Non-pigmented ciliary epithelial cell (primary cell): ENCODE data around the gene ALDOA.

Experiments used
- DNase-seq: peaks from one replicate; pipeline ENCODE4 v3.0.0-alpha.2; 2010; ENCODE audit warnings: low read depth

Gene ALDOA

DNA sequence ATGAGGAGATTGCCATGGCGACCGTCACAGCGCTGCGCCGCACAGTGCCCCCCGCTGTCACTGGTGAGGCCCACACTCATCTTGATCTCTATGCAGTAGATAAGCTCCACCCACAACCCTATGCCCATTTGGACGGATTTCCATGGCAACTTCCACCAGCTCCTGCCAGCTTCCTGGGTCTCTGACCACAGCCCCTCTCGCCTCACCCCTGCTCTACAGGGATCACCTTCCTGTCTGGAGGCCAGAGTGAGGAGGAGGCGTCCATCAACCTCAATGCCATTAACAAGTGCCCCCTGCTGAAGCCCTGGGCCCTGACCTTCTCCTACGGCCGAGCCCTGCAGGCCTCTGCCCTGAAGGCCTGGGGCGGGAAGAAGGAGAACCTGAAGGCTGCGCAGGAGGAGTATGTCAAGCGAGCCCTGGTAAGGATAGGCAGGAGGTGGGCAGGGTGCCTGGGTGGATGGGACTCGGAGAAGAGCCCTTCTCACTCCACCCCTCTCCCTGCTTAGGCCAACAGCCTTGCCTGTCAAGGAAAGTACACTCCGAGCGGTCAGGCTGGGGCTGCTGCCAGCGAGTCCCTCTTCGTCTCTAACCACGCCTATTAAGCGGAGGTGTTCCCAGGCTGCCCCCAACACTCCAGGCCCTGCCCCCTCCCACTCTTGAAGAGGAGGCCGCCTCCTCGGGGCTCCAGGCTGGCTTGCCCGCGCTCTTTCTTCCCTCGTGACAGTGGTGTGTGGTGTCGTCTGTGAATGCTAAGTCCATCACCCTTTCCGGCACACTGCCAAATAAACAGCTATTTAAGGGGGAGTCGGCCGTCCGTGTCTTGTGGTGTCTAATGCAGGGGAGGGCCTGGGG lies 4.3 kb downstream of the ALDOA start:
- DNase-seq, result no peak

DNA sequence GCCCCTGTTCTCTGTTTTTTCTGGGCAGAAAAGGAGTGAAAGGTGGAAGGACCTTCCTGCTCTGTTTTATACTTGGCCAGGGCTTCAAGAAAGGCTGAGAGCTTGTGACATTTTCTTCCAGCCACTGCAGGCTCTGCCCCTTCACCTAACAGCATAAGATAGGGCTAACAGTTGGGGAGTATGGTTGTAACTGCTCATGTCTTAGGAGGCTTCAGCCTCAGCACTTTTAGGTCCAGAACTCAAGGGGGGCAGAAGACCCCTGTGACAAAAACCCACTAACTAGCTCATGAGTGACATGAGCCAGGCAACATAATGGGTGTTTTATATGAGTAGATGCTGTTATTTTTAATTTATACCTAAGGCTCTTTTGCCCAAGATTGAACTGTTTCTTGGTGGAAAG lies 4.9 kb downstream of the ALDOA start:
- DNase-seq, result no peak

DNA sequence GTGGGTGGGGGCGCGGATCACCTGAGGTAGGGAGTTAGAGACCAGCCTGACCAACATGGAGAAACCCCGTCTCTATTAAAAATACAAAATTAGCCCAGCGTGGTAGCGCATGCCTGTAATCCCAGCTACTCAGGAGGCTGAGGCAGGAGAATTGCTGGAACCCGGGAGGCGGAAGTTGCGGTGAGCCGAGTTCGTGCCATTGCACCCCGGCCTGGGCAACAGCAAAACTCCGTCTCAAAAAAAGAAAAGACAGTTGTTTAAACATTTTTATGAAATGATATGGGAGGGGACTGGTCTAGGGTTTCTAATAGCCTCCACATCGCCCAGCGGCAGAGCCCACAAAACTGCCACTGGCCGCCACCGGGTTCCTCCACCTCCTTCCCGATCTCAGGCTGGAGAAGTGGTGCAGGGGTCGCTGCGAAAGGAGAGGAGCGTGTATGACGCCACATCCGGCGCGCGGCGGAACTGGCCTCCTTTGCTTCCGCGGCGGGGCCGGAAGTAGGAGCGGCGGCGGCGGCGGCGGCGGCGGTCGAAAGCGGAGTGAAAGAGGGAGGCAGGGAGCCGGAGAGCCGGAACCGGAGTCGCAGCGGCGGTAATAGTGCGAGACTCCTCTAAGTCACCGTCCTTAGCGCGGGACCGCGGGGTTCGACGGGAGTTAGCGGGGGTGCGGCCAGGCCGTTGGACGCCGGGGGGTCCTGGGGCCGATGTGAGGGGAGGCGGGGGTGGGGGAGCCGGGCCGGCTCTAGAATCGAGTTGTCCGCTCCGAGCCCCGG lies 10.1 kb downstream of the ALDOA start, which contains the start of gene PPP4C:
PPP4C (plus strand) TSS at position 492 of the 773 bp plus-strand sequence. CDS start 384 bp downstream, outside the sequence.
- no peak for DNase-seq

DNA sequence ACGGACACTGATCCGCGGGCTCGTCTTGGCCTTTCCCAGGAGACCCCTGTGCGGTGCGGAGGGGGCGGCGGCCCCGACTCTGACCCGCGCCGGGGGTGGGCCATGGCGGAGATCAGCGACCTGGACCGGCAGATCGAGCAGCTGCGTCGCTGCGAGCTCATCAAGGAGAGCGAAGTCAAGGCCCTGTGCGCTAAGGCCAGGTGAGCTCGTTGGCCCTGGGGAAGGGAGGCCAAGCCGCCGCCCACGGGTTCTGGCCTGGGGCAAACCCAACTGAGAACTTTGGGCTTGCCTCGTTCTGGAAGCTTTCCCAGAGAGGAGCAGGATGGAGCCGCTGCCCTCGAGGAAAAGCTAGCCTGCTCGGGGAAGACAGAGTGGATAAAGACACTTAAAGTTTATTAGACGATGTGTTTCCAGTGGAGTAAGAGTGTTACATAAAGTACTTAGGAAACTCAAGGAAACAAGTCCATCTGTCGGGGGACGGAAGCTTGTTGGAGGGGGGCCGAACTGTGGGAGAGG lies 10.8 kb downstream of the ALDOA start:
- no peak for DNase-seq

DNA sequence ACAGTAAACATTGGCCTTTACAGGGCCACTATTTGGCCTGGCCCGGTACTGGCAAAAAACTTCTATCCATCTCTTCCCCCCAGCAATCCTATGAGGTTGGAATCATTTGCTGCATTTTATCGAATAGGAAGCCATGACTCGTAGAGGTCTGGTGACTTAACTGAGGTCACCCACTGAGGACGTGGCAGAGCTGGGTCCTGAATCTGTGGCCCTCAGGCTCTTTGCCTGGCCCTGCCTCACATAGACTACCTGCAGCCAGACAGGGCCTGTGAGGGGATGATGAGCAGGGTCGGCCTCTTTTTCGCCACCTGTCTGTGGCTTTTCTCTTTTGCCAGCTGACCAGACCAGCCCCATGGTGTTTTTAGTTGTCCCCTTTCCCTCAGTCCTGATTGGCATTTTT lies 12.1 kb downstream of the ALDOA start:
- no peak for DNase-seq

DNA sequence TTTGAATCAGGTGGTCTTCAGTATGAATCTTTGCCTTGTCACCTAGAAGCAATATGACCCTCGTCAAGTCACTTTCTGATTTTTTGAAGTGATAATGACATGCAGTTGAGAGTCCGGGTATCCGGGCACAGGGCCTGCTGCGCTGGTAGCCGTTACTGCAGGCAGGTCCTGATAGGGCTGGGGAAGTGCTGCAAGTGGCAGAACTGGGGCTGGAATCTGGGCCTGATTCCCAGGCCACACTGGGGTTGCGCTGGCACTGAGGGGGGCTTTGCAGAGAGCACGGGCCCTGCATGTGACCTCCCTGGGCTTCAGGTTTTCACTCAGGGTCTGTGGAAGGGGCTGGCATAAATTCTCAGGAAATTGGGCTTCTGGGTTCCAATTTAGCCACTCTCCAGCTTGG lies 13.2 kb downstream of the ALDOA start:
- no peak for DNase-seq

DNA sequence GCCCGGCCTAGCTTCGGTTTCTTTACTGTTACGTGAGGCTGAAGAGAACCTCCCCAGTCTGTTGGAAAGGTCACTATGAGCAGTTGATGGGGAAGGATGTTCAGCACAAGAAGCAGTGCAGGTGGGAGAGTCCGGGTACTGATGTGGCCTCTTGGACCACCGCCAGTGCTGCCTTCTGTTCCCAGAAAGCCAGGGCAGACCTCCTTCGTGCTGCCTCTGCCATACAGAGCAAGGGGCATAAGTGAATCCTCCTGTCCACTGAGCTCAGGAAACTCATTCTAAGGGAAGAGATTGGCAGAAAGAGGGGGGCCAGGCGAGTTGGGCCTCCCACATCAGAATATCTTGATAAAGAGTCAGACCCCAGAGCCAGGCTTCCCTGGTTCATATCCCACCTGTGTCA lies 13.9 kb downstream of the ALDOA start:
- no peak for DNase-seq

DNA sequence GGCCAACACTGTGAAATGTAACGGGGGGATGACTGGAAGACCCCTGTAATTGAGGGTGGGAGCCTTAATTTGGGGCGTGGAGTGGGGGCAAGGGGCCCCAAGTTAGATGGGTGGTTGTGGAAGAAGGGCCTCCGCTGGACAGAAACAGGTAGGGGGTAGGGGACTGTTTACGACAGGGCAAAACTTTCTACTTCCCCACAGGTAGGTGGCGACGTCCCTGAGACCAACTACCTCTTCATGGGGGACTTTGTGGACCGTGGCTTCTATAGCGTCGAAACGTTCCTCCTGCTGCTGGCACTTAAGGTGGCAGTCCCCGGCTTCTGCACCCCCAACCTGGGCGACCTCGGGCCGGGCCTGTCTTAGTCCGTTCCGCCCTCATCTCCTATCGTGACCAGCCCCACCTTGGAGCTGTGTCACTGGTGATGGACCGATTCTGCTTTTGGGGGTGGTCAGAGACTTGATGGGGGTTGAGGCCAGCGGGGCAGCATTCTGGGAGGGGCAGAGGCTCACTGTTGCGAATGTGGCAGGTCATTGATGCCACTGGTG lies 17.1 kb downstream of the ALDOA start:
- no peak for DNase-seq

DNA sequence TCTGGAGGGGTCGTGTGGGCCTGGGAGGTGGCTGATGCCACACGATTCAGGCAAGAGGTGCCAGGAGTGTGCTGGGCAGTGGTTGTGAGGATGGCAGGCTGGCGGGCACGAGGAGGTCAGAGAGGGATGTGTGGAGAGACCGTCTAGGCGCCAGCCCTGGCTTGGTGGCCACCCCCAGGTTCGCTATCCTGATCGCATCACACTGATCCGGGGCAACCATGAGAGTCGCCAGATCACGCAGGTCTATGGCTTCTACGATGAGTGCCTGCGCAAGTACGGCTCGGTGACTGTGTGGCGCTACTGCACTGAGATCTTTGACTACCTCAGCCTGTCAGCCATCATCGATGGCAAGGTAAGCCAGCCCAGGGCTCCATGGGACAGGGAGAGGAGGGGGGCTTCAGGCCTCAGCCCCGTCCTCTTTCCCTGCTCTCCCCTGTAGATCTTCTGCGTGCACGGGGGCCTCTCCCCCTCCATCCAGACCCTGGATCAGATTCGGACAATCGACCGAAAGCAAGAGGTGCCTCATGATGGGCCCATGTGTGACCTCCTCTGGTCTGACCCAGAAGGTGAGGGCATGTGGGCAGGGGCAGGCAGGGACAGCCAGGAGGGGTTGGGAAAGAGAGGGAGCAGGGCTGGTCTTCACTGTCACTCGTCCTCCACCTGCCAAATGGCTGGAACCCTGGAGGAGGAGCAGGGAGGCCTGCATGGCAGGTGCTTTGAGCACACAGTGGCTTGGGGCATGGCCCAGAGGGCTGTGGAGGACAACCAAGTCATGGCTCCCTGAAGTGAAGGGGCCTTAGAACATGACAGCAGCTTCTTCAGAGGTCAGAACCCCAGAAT lies 17.9 kb downstream of the ALDOA start:
- DNase-seq, result no peak

DNA sequence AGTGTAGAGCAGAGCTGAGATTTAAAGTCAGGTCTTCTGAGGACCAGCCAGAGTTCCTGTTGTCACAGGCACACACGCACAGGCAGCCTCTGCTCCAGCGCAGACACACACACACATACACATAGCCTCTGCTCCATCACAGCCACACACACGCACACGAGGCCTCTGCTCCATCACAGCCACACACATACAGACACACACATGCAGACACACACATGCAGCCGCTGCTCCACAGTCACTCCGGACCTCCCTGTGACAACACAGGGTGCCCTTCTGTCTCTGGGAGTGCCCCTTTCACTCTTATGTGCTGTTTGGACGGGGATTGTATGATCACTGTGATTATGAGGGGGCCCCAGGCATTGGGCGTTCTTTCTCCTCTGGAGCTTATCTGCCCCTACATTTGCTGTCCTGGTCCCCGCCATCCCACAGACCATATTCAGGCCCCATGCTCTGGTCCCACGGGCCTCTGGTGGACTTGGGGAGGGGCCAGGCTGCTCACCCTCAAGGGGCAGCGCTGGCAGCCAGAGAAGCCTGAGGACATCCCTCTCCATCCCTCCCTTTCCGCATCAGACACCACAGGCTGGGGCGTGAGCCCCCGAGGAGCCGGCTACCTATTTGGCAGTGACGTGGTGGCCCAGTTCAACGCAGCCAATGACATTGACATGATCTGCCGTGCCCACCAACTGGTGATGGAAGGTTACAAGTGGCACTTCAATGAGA lies 18.7 kb downstream of the ALDOA start:
- DNase-seq, result no peak

DNA sequence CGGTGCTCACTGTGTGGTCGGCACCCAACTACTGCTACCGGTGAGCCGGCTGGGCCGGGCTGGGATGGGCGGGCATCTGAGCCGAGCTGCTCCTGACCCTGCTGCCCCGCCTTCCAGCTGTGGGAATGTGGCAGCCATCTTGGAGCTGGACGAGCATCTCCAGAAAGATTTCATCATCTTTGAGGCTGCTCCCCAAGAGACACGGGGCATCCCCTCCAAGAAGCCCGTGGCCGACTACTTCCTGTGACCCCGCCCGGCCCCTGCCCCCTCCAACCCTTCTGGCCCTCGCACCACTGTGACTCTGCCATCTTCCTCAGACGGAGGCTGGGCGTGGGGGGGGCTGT lies 19.2 kb downstream of the ALDOA start:
- DNase-seq, result no peak

DNA sequence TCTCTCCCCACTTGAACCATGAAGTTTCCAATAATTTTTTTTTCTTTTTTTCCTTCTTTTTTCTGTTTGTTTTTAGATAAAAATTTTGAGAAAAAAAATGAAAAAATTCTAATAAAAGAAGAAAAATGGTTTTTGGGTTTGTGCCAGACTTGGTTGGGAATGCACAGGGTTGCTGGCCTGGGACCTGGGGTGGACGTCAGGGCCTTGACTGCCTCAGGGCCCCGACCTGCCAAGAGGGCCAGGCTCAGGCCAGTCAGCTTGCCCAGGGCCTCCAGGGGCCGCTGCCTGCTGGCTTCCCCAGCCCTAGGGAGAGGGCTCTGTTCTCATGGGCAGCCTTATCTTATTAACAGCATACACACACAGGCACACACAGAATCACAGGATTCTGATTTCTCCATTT lies 19.7 kb downstream of the ALDOA start:
- DNase-seq, result no peak

DNA sequence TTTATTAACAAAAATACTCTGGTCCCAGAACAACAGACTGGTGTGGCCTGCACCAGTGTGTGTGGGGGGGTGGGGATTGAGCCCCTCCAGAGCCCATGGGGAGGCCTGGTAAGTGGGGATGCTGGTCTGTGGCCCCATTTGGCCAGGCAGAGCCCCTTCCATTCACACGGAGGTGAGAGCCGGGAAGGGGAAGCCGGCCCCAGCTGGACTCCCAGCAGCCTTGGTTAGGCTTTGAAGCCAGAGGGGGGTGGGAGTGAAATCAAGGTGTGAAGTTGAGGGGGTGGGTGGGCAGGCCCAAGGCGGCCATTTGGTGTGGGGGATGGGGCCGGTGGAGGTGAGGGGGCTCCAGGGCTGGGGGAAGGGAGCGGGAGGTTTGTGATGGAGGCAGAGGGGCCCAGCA lies 20.3 kb downstream of the ALDOA start:
- no peak for DNase-seq

DNA sequence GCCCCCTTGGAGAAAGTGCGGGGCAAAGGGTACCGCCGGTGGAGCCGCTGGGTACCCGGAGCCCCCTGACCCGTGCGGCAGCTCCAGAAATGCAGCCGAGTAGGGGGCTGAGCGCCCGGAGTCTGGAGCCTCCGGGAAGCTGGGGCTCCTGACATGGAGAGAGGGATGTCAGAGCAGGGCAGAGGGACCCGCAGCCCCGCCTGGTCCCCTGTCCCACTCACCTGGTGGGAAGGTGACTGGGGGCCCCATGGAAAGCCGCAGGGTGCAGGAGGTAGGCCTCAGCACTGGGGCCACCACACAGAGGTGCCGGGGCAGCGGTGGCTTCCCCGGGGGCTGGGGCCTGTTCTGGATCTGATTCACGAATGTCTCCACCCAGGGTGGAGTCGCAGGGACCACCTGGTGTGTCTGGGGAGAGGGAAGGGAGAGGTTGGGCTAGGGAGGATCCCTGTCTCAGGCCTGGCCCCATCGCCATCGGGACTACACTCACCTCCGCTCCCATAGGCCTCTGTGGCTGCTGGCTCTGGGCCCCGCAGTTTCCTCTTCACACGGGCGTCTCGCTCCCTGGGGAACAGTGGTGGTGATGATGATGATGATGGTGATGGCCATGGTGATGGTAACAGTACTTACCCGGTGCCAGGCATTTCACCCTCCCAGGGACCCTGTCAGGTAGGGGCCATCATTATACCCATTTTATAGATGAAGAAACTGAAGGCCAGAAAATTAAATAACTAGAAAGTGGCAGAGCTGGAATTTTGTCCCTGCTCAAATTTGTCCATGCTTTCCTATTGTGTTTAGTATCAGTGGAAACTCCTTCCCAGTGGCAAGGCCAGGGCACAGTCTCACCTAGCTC lies 21.0 kb downstream of the ALDOA start:
- DNase-seq, result no peak

DNA sequence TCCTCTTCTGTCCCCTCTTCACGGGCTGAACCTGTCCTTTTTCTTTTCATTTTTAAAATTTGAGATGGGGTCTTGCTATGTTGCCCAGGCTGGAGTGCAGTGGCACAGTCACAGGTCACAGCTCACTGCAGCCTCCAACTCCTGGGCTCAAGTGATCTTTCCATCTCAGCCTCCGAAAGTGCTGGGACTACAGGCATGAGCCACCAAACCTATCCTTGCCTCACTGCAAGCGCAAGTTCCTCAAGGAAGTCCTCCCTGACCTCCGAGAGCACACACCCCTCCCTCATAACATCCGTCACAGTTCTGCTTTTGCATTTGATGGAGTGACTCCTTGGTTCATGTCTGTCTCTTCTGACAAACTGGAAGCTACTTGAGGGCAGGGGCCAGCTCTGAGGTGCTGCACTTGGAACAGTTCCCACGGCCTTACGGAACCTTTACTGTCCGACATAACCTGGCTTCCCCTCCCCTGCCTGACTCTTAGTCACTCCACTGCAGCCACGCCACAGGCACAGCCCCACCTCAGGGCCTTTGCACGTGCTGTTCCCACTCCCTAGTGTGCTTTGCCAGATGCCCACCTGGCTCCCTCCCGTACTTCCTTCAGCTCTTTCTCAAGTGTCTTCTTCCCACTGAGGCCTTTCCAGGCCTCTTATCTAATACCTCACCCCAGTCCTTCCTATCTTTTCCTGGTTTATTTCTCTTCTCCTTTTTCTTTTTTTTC lies 21.8 kb downstream of the ALDOA start:
- no peak for DNase-seq

DNA sequence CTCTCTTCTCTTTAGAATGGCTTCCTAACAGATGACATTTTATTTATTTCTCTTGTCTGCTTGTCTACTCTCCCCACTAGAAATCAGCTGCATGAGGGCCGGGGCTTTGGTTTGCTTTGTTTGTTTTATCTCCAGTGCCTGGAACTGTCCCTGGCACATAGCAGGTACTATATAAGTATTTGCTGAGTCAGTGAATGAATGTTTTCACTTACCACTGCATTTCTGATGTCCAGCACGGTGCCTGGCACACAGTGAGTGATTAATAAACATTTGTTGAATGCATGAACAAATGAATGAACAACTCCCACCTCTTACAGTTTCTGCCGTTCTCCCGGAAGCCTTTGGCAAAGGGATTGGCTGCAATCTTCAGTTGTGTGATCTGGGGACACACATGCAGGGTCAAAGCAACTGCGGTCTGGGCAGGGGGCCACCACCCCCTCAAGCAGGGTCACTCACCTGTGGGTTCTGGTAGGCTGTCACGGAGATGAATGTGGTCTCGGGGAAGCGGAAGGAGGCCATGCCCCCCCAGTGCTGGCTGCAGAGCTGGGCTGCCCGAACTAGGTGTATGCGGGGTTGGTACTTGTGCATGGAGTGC lies 22.8 kb downstream of the ALDOA start:
- DNase-seq, result no peak

DNA sequence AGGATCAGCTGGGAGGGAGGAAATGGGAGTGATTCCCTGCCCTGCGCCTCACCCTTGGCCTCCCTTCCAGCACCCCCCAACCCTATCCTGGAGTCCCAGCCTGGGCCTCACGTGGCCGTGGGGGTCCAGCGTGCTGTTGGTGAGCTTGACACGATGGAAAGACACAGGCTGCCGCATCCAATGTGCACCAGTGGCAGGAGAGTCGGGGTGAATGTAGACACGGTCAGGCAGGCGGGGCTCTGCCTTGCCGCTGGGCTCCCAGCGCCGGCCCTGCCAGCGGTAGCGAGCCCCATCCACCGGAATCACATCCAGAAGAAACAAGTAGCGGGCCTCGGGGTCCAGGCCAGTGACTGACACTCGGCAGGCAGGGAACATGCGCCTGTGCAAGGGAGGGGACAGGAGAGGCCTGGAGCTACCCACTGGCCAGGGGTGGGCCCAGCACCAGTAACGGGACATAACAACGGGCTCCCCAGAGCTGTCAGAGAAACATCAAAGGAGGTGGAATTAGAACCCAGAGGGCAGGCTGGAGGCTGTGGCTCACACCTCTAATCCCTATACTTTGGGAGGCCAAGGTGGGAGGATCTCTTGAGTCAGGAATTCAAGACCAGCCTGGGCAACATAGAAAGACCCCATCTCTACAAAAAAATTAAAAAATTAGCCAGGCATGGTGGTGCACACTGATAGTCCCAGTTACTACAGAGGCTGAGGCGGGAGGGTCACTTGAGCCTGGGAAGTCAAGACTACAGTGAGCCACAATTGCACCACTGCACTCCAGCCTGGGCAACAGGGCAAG lies 23.5 kb downstream of the ALDOA start:
- no peak for DNase-seq

DNA sequence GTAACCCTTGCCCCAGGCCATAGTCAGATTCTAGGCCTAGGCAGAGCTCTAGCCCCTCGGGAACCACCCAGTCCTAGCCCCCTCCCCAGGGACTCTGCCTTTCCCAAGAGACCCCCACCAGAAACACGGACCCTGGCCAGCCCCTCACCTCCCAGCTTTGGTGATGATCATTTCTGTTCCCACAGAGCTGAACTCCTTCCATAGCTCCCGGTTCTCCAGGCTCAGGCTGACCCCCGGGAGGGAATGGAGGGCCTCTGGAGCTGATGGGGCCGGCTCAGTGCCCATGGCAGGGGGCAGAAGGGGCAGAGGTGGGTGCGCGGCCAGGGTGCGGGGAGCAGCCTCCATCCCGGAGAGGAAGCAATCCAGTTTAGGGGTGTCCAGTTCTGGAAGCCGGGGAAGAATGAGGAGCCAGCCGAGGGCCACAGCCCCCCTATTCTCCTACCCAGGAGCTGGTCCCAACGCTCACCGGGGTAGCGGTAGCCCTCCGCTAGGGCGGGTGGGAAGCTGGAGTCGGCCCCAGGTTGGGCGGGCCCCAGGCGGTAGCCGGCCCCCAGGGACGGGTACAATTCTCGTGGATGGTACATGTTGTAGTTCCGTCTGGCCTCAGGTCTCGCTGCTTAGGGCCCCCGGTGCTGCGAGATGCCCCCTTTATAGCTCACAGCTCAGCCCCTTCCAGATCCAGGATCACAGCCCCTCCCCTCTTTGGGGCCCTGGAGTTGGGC lies 25.2 kb downstream of the ALDOA start:
- no peak for DNase-seq
